Suprapubic skin (tissue), 4 donors: ENCODE results near the gene TRNP1. TPM values are rescaled to one million over a fixed set of nuclear protein-coding genes. Genes with fewer than 3 reads are reported as not detected.

Source experiments
- DNase-seq, 2 donors: peaks; one replicate each; pipeline ENCODE4 v3.0.0-alpha.2; 2019; ENCODE audit warnings: low spot score in 2 of 2
- H3K27ac ChIP-seq: fragments of 200-600 bp; sonication (generic); one replicate; pipeline ENCODE4 v1.5.1; 2019
- H3K27me3 ChIP-seq: fragments of 200-600 bp; sonication (generic); one replicate; pipeline ENCODE4 v1.5.1; 2019
- H3K36me3 ChIP-seq: fragments of 200-600 bp; sonication (generic); one replicate; pipeline ENCODE4 v1.5.1; 2019
- H3K4me1 ChIP-seq: fragments of 200-600 bp; sonication (generic); one replicate; pipeline ENCODE4 v1.5.1; 2019
- H3K4me3 ChIP-seq: fragments of 200-600 bp; sonication (generic); one replicate; pipeline ENCODE4 v1.5.1; 2019; ENCODE audit warnings: mild to moderate bottlenecking
- H3K9me3 ChIP-seq: fragments of 200-600 bp; sonication (generic); one replicate; pipeline ENCODE4 v1.5.1; 2019
- EP300 ChIP-seq: sonication (generic); formaldehyde crosslinking; IDR thresholded peaks from one replicate; pipeline ENCODE4 v1.6.1; 2017; ENCODE audit warnings: antibody characterized with exemption
- POLR2A ChIP-seq, 2 donors: fragments of 450-650 bp; IDR thresholded peaks; one replicate each; pipeline ENCODE4 v1.6.1; 2017; ENCODE audit warnings: antibody characterized with exemption in 2 of 2, mild to moderate bottlenecking in 2 of 2, moderate library complexity in 2 of 2
- POLR2AphosphoS5 ChIP-seq, 3 donors: sonication (generic); formaldehyde crosslinking; IDR thresholded peaks; one replicate each; pipeline ENCODE4 v1.6.1; 2017; ENCODE audit warnings: antibody characterized with exemption in 3 of 3
- WGBS: methylation state at CpG from one replicate; pipeline ENCODE4 v1.1.5; 2018; 5-methylcytosine and 5-hydroxymethylcytosine counted together
- total RNA-seq, 4 donors: library from RNA; depleted of rRNA; stranded (reverse); fragments of >200 nt; gene quantifications; one replicate each; pipeline ENCODE4 v1.1.0, GENCODE V29; 2016
- TF ChIP-seq, protein P1 (sequence below), 2 donors: fragments of 200-600 bp in 1 of 2; fragments of 450-650 bp in 1 of 2; sonication (generic) in 1 of 2; IDR thresholded peaks; one replicate each; pipeline ENCODE4 v1.5.1; 2016 to 2019; ENCODE audit warnings: antibody characterized with exemption in 2 of 2, mild to moderate bottlenecking in 1 of 2, moderate library complexity in 1 of 2

TRNP1 gene
- total RNA-seq, 4 donors from 2014 or later, result 7.9 to 41.7 (median 28.4) TPM

DNA sequence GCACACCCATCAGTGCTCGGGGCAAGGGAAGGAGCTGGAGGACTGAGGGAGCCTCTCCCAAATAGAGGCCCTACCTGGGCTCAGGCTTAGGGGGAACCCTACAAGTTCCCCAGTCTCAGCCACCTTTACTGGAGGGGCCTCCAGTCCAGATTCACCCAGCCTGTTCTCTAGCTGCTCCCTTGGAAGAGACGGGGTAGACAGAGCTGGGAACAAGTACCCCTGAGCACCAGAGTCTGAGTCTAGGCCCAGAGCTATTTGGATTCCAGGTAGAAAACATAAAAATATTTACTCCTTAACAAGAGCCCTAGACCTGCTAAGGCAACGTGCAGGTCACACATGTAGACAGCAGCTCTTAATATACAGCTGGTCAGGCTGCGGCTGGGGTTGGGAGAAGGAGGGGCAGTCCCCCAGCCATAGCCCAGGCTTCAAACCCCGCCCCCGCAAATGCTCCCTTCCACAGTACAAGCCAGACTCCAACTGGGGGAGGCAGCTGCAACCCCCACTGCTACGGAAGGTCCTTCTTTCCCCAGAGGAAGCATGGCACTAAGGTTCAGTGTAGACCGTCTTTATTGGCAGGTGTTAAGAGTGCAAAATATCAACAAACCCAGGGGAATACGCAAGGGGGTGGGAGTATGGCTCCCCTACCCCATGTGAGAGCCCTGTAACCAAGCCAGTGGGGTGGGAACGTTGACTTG lies 11.1 kb downstream of the TRNP1 start:
- TF ChIP-seq, protein P1, sequence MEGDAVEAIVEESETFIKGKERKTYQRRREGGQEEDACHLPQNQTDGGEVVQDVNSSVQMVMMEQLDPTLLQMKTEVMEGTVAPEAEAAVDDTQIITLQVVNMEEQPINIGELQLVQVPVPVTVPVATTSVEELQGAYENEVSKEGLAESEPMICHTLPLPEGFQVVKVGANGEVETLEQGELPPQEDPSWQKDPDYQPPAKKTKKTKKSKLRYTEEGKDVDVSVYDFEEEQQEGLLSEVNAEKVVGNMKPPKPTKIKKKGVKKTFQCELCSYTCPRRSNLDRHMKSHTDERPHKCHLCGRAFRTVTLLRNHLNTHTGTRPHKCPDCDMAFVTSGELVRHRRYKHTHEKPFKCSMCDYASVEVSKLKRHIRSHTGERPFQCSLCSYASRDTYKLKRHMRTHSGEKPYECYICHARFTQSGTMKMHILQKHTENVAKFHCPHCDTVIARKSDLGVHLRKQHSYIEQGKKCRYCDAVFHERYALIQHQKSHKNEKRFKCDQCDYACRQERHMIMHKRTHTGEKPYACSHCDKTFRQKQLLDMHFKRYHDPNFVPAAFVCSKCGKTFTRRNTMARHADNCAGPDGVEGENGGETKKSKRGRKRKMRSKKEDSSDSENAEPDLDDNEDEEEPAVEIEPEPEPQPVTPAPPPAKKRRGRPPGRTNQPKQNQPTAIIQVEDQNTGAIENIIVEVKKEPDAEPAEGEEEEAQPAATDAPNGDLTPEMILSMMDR (IDR thresholded peaks at IDR 0.05), result no peak
- TF ChIP-seq POLR2A (IDR thresholded peaks at IDR 0.05), result no peak
- no peak for TF ChIP-seq POLR2AphosphoS5 (IDR thresholded peaks at IDR 0.05)
- TF ChIP-seq EP300, result no peak
- DNase-seq, result no peak
- H3K27me3 ChIP-seq, result no peaks in the 10 kb centered on the region
- 71% methylated on average over 9 of the region's 10 CpGs for WGBS
- peak overlapping the region; percentile 62 for H3K27ac ChIP-seq
- peaks cover 16% of the 10 kb centered on the region for H3K36me3 ChIP-seq
- H3K4me3 ChIP-seq, result no peak overlapping the region
- no peaks in the 10 kb centered on the region for H3K9me3 ChIP-seq
- peaks cover 87% of the 10 kb centered on the region for H3K4me1 ChIP-seq

DNA sequence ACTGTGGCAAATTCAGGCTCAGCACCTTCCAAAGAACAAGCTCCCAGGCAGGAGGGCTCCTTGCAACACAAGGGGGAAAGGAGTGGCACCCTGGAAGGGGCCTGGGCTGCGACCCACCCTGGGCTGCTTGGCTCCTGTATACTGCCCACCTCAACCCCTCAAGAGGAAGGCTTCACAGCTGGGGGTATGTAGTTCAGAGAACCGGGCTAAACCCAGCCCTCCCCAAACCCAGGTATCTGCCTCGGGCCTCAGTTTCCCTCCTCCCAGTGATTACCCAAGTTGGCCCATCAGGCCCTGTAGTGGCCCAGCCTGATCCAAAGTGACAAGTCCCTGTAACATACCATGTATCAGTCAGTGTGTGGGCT lies 11.7 kb downstream of the TRNP1 start:
- Histone ChIP-seq H3K36me3 (peaks cover 16% of the 10 kb centered on the region), H3K4me3 (no peak overlapping the region), H3K27ac (no peak overlapping the region), H3K27me3 (no peaks in the 10 kb centered on the region), H3K9me3 (no peaks in the 10 kb centered on the region), H3K4me1 (peaks cover 83% of the 10 kb centered on the region)
- TF ChIP-seq, protein P1 (IDR thresholded peaks at IDR 0.05), result no peak
- TF ChIP-seq POLR2A (IDR thresholded peaks at IDR 0.05) (no peak), EP300 (no peak), POLR2AphosphoS5 (IDR thresholded peaks at IDR 0.05) (no peak)
- DNase-seq, result no peak
- WGBS, result 90% methylated on average over 2 of the region's 3 CpGs

DNA sequence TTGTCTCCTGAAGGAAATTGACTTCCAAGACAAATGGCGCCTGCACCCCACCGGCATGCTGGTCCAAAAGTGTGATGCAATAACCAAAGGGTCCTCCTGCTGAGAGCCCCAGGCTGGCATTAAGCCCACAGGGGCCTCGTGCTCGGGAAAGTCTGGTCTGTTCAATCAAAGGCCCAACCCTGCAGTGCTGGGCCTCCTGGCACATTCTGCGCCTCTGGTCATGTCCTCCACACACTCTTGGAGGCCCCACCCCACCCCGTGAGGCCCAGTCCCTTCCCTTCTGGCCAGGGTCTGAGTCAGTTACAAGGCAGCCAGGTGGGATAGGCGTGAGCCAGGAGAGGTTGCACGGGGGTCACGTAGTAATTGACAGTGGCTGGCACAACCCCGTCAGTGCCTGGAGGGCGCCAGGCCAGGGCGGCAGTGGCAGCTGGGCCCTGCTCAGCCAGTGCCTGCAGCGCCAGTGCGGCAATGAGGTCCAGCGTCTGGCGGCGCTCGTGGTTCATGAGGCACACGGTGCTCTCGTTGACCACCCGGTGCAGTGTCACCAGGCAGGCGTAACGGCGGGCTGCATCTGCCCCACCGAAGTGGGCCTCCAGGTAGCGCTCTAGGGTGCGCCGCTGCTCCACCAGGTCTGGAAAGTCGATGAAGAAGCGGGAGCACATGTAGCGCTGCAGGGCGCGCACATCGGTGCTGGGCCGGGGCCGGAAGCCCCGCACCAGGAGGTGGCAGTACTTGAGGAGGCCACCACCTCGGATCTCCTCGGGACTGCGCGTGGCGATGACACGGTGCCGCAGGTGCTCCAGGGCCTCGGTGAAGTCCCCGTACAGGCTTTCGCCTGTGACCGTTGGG lies 12.4 kb downstream of the TRNP1 start:
- TF ChIP-seq POLR2A (IDR thresholded peaks at IDR 0.05), result no peak
- no peak for TF ChIP-seq EP300
- no peak for TF ChIP-seq POLR2AphosphoS5 (IDR thresholded peaks at IDR 0.05)
- TF ChIP-seq, protein P1 (IDR thresholded peaks at IDR 0.05), result no peak
- Histone ChIP-seq H3K27ac (no peak overlapping the region), H3K9me3 (no peaks in the 10 kb centered on the region), H3K4me3 (no peak overlapping the region), H3K36me3 (peaks cover 16% of the 10 kb centered on the region), H3K4me1 (peaks cover 80% of the 10 kb centered on the region), H3K27me3 (no peaks in the 10 kb centered on the region)
- 87% methylated on average over 28 of the region's 48 CpGs for WGBS
- DNase-seq, result no peak

DNA sequence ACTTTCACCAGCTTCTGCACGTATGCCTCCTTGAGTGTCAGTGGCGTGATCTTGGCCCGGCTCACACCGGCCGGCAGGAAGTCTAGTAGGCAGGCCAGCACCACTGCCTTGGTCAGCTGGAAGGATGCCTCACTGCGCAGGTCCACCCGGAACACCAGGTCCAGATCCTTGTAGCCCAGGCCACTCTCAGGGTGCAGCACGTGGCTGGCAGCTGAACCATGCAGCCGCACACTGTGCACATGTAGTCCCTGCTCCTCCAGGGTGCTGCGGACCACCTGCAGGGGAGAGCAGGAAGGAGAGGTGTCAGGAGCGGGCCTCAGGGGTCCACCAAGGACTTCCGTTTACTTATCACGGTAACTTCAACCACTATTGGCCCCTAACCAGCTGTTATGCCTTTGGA lies 13.2 kb downstream of the TRNP1 start:
- Histone ChIP-seq H3K4me3 (no peak overlapping the region), H3K27me3 (no peaks in the 10 kb centered on the region), H3K36me3 (peaks cover 16% of the 10 kb centered on the region), H3K4me1 (peaks cover 77% of the 10 kb centered on the region), H3K27ac (no peak overlapping the region), H3K9me3 (no peaks in the 10 kb centered on the region)
- 76% methylated on average over 13 of the region's 13 CpGs for WGBS
- no peak for DNase-seq
- TF ChIP-seq POLR2AphosphoS5 (IDR thresholded peaks at IDR 0.05) (no peak), POLR2A (IDR thresholded peaks at IDR 0.05) (no peak), EP300 (no peak)
- TF ChIP-seq, protein P1 (IDR thresholded peaks at IDR 0.05), result no peak

DNA sequence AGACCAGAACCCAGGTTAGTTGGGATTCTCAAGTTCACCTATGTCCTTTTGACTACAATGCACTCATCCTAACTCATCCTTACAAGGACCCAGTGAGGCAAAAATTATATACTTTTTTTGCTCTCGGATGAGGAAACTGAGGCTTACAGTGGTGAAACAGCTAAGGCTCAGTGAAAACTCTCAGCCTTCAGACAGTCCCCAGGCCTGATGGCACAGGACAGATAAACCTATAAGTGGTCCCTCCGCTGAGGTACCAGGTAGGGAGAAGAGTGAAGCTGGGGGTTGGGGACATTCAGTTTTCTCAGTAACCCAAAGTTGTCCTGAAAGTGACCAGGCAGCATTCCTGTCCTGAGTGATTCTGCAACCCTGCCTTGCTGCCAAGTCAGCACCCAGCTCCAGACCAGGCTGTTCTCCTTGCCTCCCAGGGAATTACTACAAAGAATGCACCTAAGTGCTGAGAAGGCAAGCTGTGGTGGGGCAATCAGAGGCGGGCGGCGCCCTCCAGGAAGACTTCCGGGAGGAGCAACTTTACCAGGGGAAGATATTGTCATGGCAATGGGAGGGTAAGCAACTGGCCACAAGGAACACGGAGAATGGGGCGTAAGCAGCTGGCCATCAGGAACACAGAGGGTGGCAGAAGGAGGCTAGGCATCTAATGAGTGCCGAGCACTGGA lies 14.6 kb downstream of the TRNP1 start:
- Histone ChIP-seq H3K36me3 (peaks cover 16% of the 10 kb centered on the region), H3K27ac (peak overlapping the region; percentile 93), H3K9me3 (no peaks in the 10 kb centered on the region), H3K4me1 (peaks cover 75% of the 10 kb centered on the region), H3K4me3 (no peak overlapping the region), H3K27me3 (no peaks in the 10 kb centered on the region)
- 45% methylated on average over 9 of the region's 9 CpGs for WGBS
- DNase-seq, result no peak
- TF ChIP-seq POLR2A (IDR thresholded peaks at IDR 0.05), result no peak
- TF ChIP-seq POLR2AphosphoS5 (IDR thresholded peaks at IDR 0.05), result peak in 2 of 3 donors; percentile 10 to 23
